ENCODE measurements around the gene HS3ST2.

Gene HS3ST2

GRCh38 chr16:22903716-22904115 lies 89.8 kb downstream of the HS3ST2 start:
- no peak for DNase-seq (ENCODE audit: extremely low read depth, low read depth)
- no peak for TF ChIP-seq CTCF (IDR thresholded peaks at IDR 0.05; ENCODE audit: low read depth, low read length)

- no peak for TF ChIP-seq CTCF (IDR thresholded peaks at IDR 0.05; ENCODE audit: low read depth, low read length)
- no peak for DNase-seq (ENCODE audit: extremely low read depth, low read depth)
These were observed 98.7 kb downstream of the HS3ST2 start for GRCh38 chr16:22912654-22913053.

GRCh38 chr16:22915003-22915402 lies 101.0 kb downstream of the HS3ST2 start:
- no peak for DNase-seq (ENCODE audit: extremely low read depth, low read depth)
- no peak for TF ChIP-seq CTCF (IDR thresholded peaks at IDR 0.05; ENCODE audit: low read depth, low read length)

GRCh38 chr16:22923491-22923890 lies 109.5 kb downstream of the HS3ST2 start:
- no peak for TF ChIP-seq CTCF (IDR thresholded peaks at IDR 0.05; ENCODE audit: low read depth, low read length)
- DNase-seq (ENCODE audit: extremely low read depth, low read depth), result no peak

- DNase-seq (ENCODE audit: extremely low read depth, low read depth), result no peak
- no peak for TF ChIP-seq CTCF (IDR thresholded peaks at IDR 0.05; ENCODE audit: low read depth, low read length)
These were observed 110.5 kb downstream of the HS3ST2 start for GRCh38 chr16:22924492-22924891.

GRCh38 chr16:22926105-22926751 lies 112.3 kb downstream of the HS3ST2 start:
- no peak for TF ChIP-seq CTCF (IDR thresholded peaks at IDR 0.05; ENCODE audit: low read depth, low read length)
- no peak for DNase-seq (ENCODE audit: extremely low read depth, low read depth)

GRCh38 chr16:22927306-22927705 lies 113.3 kb downstream of the HS3ST2 start:
- no peak for TF ChIP-seq CTCF (IDR thresholded peaks at IDR 0.05; ENCODE audit: low read depth, low read length)

More at GRCh38 chr16:22927306-22927705, 113.3 kb downstream of the HS3ST2 start:
- DNase-seq (ENCODE audit: extremely low read depth, low read depth), result no peak
